HEK293 (cell line): Measurements from ENCODE around the gene DAND5.

Experiments
- BCL11A ChIP-seq: fragments of 450-650 bp; formaldehyde crosslinking; IDR thresholded peaks from 2 replicates; pipeline ENCODE4 v1.5.1; 2016; ENCODE audit warnings: low read depth, missing biosample characterization, missing genetic modification characterization
- GLI4 ChIP-seq: fragments of 450-650 bp; formaldehyde crosslinking; IDR thresholded peaks from 2 replicates; pipeline ENCODE4 v1.5.1; 2016; ENCODE audit warnings: missing biosample characterization, missing genetic modification characterization
- KLF9 ChIP-seq: fragments of 450-650 bp; formaldehyde crosslinking; IDR thresholded peaks from 2 replicates; pipeline ENCODE4 v1.5.1; 2016; ENCODE audit warnings: missing biosample characterization, missing genetic modification characterization, low read depth
- MYNN ChIP-seq: fragments of 450-650 bp; formaldehyde crosslinking; IDR thresholded peaks from 2 replicates; pipeline ENCODE4 v1.5.1; 2016; ENCODE audit warnings: missing biosample characterization, missing genetic modification characterization, borderline replicate concordance
- RBAK ChIP-seq: fragments of 450-650 bp; formaldehyde crosslinking; IDR thresholded peaks from 2 replicates; pipeline ENCODE4 v1.5.1; 2016; ENCODE audit warnings: missing biosample characterization, missing genetic modification characterization
- SETDB1 ChIP-seq: IDR thresholded peaks from one replicate; pipeline ENCODE4 v1.6.1; 2017; ENCODE audit warnings: mild to moderate bottlenecking, low read length, moderate library complexity, mixed read lengths; ENCODE audit not compliant: insufficient read length
- WT1 ChIP-seq: fragments of 450-650 bp; formaldehyde crosslinking; IDR thresholded peaks from 2 replicates; pipeline ENCODE4 v1.5.1; 2016; ENCODE audit warnings: missing biosample characterization, missing genetic modification characterization
- ZBTB1 ChIP-seq: fragments of 450-650 bp; formaldehyde crosslinking; IDR thresholded peaks from 2 replicates; pipeline ENCODE4 v1.5.1; 2016; ENCODE audit warnings: missing biosample characterization, missing genetic modification characterization
- ZBTB21 ChIP-seq: fragments of 450-650 bp; formaldehyde crosslinking; IDR thresholded peaks from 2 replicates; pipeline ENCODE4 v1.5.1; 2017; ENCODE audit warnings: missing biosample characterization, missing genetic modification characterization
- ZFHX2 ChIP-seq: fragments of 450-650 bp; formaldehyde crosslinking; conservative IDR thresholded peaks from 2 replicates; pipeline ENCODE4 v1.5.1; 2016; ENCODE audit warnings: missing biosample characterization, missing genetic modification characterization
- ZNF140 ChIP-seq: fragments of 450-650 bp; formaldehyde crosslinking; IDR thresholded peaks from 2 replicates; pipeline ENCODE4 v1.5.1; 2016; ENCODE audit warnings: missing biosample characterization, missing genetic modification characterization
- ZNF239 ChIP-seq: fragments of 450-650 bp; formaldehyde crosslinking; IDR thresholded peaks from 2 replicates; pipeline ENCODE4 v1.5.1; 2016; ENCODE audit warnings: missing biosample characterization, missing genetic modification characterization
- ZNF473 ChIP-seq: fragments of 450-650 bp; formaldehyde crosslinking; IDR thresholded peaks from 2 replicates; pipeline ENCODE4 v1.5.1; 2017; ENCODE audit warnings: missing biosample characterization, missing genetic modification characterization
- ZNF544 ChIP-seq: fragments of 450-650 bp; formaldehyde crosslinking; IDR thresholded peaks from 2 replicates; pipeline ENCODE4 v1.5.0; 2017; ENCODE audit warnings: missing biosample characterization, missing genetic modification characterization
- ZNF571 ChIP-seq: fragments of 450-650 bp; formaldehyde crosslinking; IDR thresholded peaks from 2 replicates; pipeline ENCODE4 v1.5.0; 2017; ENCODE audit warnings: missing biosample characterization, missing genetic modification characterization
- ZNF658 ChIP-seq: fragments of 450-650 bp; formaldehyde crosslinking; IDR thresholded peaks from 2 replicates; pipeline ENCODE4; 2016; ENCODE audit warnings: missing biosample characterization, missing genetic modification characterization
- ZNF677 ChIP-seq: fragments of 450-650 bp; IDR thresholded peaks from 2 replicates; pipeline ENCODE4 v1.5.0; 2018; ENCODE audit warnings: missing biosample characterization, mild to moderate bottlenecking, missing genetic modification characterization, moderate library complexity
- ZNF707 ChIP-seq: fragments of 450-650 bp; formaldehyde crosslinking; IDR thresholded peaks from 2 replicates; pipeline ENCODE4 v1.5.1; 2016; ENCODE audit warnings: missing biosample characterization, missing genetic modification characterization
- ZSCAN30 ChIP-seq: fragments of 450-650 bp; IDR thresholded peaks from 2 replicates; pipeline ENCODE4 v1.5.1; 2018; ENCODE audit warnings: missing biosample characterization, mild to moderate bottlenecking, missing genetic modification characterization, moderate library complexity
- TF ChIP-seq, protein P1 (sequence below): fragments of 450-650 bp; formaldehyde crosslinking; IDR thresholded peaks from 2 replicates; pipeline ENCODE4 v1.5.1; 2016; ENCODE audit warnings: missing biosample characterization, missing genetic modification characterization
- TF ChIP-seq, protein P2 (sequence below): fragments of 450-650 bp; formaldehyde crosslinking; IDR thresholded peaks from 2 replicates; pipeline ENCODE4 v1.5.1; 2016; ENCODE audit warnings: missing biosample characterization, missing genetic modification characterization
- TF ChIP-seq, protein P3 (sequence below): fragments of 450-650 bp; IDR thresholded peaks from 2 replicates; pipeline ENCODE4 v1.5.1; 2018; ENCODE audit warnings: missing biosample characterization, mild to moderate bottlenecking, missing genetic modification characterization
- TF ChIP-seq, protein P4 (sequence below): fragments of 450-650 bp; formaldehyde crosslinking; IDR thresholded peaks from 2 replicates; pipeline ENCODE4 v1.5.1; 2016; ENCODE audit warnings: missing biosample characterization, missing genetic modification characterization
- TF ChIP-seq, protein P5 (sequence below): fragments of 450-650 bp; formaldehyde crosslinking; IDR thresholded peaks from 2 replicates; pipeline ENCODE4 v1.5.1; 2016; ENCODE audit warnings: missing biosample characterization, missing genetic modification characterization
- TF ChIP-seq, protein P6 (sequence below): fragments of 450-650 bp; formaldehyde crosslinking; IDR thresholded peaks from 2 replicates; pipeline ENCODE4 v1.5.1; 2016; ENCODE audit warnings: missing biosample characterization, missing genetic modification characterization
- TF ChIP-seq, protein P7 (sequence below): fragments of 450-650 bp; formaldehyde crosslinking; IDR thresholded peaks from 2 replicates; pipeline ENCODE4 v1.5.1; 2016; ENCODE audit warnings: missing biosample characterization, missing genetic modification characterization, low read depth

The DAND5 gene

DNA sequence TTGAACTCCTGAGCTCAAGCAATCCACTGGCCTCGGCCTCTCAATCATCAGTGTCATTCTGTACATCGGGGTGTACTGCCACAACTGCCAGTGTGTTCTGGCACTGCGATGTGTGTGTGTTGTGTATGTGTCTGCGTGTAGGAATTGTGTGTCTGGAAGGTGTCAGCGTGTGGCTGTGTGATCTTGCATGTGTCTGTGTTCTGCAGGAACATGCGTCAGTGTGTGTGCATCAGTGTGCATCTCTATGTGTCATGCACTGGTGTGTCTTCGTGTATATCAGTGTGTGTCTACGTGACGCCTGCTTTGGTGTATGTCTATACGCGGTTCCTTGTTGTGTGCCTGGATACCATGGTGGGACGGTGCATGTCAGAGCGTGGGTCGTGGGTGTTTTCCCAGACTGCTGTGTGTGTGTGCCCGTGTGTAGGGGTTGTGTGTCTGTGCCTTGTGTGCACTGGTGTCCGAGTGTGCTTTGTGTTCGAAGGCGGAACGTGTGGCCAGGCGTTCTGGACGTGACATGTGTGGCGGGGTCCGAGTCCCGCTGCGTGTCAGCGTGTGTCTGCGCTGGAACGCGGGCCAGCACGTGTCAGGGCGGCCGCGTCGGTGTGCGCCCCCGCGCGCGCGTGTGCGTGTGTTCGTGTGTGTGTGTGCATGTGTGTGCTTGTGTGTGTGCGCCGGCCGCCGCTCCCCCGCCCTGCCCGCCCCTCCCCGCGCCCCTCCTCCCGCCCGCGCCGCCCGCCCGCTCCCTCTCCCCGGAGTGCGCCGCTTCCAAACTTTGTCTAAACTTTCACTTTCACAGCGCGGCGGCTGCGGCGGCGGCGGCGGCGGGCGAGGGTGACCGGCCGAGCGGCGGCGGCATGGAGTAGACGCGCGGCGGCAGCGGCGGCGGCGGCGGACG is 25.6 kb downstream of the DAND5 start, which contains the start of gene NFIX (continued):
- TF ChIP-seq, protein P1, sequence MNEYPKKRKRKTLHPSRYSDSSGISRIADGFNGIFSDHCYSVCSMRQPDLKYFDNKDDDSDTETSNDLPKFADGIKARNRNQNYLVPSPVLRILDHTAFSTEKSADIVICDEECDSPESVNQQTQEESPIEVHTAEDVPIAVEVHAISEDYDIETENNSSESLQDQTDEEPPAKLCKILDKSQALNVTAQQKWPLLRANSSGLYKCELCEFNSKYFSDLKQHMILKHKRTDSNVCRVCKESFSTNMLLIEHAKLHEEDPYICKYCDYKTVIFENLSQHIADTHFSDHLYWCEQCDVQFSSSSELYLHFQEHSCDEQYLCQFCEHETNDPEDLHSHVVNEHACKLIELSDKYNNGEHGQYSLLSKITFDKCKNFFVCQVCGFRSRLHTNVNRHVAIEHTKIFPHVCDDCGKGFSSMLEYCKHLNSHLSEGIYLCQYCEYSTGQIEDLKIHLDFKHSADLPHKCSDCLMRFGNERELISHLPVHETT (tag by site-specific recombination), result no peak
- TF ChIP-seq, protein P2, sequence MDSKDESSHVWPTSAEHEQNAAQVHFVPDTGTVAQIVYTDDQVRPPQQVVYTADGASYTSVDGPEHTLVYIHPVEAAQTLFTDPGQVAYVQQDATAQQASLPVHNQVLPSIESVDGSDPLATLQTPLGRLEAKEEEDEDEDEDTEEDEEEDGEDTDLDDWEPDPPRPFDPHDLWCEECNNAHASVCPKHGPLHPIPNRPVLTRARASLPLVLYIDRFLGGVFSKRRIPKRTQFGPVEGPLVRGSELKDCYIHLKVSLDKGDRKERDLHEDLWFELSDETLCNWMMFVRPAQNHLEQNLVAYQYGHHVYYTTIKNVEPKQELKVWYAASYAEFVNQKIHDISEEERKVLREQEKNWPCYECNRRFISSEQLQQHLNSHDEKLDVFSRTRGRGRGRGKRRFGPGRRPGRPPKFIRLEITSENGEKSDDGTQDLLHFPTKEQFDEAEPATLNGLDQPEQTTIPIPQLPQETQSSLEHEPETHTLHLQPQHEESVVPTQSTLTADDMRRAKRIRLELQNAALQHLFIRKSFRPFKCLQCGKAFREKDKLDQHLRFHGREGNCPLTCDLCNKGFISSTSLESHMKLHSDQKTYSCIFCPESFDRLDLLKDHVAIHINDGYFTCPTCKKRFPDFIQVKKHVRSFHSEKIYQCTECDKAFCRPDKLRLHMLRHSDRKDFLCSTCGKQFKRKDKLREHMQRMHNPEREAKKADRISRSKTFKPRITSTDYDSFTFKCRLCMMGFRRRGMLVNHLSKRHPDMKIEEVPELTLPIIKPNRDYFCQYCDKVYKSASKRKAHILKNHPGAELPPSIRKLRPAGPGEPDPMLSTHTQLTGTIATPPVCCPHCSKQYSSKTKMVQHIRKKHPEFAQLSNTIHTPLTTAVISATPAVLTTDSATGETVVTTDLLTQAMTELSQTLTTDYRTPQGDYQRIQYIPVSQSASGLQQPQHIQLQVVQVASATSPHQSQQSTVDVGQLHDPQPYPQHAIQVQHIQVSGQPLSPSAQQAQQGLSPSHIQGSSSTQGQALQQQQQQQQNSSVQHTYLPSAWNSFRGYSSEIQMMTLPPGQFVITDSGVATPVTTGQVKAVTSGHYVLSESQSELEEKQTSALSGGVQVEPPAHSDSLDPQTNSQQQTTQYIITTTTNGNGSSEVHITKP (tag by site-specific recombination), result peak; percentile 29; the same call in 1 of the 2 replicates
- TF ChIP-seq ZSCAN30 (tag by site-specific recombination), result no peak
- TF ChIP-seq, protein P3, sequence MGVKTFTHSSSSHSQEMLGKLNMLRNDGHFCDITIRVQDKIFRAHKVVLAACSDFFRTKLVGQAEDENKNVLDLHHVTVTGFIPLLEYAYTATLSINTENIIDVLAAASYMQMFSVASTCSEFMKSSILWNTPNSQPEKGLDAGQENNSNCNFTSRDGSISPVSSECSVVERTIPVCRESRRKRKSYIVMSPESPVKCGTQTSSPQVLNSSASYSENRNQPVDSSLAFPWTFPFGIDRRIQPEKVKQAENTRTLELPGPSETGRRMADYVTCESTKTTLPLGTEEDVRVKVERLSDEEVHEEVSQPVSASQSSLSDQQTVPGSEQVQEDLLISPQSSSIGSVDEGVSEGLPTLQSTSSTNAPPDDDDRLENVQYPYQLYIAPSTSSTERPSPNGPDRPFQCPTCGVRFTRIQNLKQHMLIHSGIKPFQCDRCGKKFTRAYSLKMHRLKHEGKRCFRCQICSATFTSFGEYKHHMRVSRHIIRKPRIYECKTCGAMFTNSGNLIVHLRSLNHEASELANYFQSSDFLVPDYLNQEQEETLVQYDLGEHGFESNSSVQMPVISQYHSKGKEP (tag by site-specific recombination), result no peak
- TF ChIP-seq GLI4 (tag by site-specific recombination), result 0 out of 2 replicates have a peak, but pooled peaks have one; percentile 77
- TF ChIP-seq, protein P4, sequence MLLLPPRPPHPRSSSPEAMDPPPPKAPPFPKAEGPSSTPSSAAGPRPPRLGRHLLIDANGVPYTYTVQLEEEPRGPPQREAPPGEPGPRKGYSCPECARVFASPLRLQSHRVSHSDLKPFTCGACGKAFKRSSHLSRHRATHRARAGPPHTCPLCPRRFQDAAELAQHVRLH, result no peak
- no peak for TF ChIP-seq ZNF571 (tag by site-specific recombination)
- 0 out of 2 replicates have a peak, but pooled peaks have one; percentile 42 for TF ChIP-seq ZBTB1 (tag by site-specific recombination)
- TF ChIP-seq ZNF140 (tag by site-specific recombination), result no peak
- no peak for TF ChIP-seq ZNF239 (tag by site-specific recombination)
- 0 out of 2 replicates have a peak, but pooled peaks have one; percentile 11 for TF ChIP-seq RBAK
- no peak for TF ChIP-seq ZNF473 (tag by site-specific recombination)
- peak; percentile 46; the same call in 1 of the 2 replicates for TF ChIP-seq ZNF707 (tag by site-specific recombination)
- TF ChIP-seq, protein P5, sequence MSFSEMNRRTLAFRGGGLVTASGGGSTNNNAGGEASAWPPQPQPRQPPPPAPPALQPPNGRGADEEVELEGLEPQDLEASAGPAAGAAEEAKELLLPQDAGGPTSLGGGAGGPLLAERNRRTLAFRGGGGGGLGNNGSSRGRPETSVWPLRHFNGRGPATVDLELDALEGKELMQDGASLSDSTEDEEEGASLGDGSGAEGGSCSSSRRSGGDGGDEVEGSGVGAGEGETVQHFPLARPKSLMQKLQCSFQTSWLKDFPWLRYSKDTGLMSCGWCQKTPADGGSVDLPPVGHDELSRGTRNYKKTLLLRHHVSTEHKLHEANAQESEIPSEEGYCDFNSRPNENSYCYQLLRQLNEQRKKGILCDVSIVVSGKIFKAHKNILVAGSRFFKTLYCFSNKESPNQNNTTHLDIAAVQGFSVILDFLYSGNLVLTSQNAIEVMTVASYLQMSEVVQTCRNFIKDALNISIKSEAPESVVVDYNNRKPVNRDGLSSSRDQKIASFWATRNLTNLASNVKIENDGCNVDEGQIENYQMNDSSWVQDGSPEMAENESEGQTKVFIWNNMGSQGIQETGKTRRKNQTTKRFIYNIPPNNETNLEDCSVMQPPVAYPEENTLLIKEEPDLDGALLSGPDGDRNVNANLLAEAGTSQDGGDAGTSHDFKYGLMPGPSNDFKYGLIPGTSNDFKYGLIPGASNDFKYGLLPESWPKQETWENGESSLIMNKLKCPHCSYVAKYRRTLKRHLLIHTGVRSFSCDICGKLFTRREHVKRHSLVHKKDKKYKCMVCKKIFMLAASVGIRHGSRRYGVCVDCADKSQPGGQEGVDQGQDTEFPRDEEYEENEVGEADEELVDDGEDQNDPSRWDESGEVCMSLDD (tag by site-specific recombination), result peak; percentile 83
- TF ChIP-seq ZBTB21 (tag by site-specific recombination), result no peak
- no peak for TF ChIP-seq ZNF658
- TF ChIP-seq KLF9 (tag by site-specific recombination), result peak; percentile 79
- TF ChIP-seq, protein P6, sequence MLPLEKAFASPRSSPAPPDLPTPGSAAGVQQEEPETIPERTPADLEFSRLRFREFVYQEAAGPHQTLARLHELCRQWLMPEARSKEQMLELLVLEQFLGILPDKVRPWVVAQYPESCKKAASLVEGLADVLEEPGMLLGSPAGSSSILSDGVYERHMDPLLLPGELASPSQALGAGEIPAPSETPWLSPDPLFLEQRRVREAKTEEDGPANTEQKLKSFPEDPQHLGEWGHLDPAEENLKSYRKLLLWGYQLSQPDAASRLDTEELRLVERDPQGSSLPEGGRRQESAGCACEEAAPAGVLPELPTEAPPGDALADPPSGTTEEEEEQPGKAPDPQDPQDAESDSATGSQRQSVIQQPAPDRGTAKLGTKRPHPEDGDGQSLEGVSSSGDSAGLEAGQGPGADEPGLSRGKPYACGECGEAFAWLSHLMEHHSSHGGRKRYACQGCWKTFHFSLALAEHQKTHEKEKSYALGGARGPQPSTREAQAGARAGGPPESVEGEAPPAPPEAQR (tag by site-specific recombination), result no peak
- no peak for TF ChIP-seq MYNN (tag by site-specific recombination)
- TF ChIP-seq WT1 (tag by site-specific recombination), result no peak
- TF ChIP-seq, protein P7, sequence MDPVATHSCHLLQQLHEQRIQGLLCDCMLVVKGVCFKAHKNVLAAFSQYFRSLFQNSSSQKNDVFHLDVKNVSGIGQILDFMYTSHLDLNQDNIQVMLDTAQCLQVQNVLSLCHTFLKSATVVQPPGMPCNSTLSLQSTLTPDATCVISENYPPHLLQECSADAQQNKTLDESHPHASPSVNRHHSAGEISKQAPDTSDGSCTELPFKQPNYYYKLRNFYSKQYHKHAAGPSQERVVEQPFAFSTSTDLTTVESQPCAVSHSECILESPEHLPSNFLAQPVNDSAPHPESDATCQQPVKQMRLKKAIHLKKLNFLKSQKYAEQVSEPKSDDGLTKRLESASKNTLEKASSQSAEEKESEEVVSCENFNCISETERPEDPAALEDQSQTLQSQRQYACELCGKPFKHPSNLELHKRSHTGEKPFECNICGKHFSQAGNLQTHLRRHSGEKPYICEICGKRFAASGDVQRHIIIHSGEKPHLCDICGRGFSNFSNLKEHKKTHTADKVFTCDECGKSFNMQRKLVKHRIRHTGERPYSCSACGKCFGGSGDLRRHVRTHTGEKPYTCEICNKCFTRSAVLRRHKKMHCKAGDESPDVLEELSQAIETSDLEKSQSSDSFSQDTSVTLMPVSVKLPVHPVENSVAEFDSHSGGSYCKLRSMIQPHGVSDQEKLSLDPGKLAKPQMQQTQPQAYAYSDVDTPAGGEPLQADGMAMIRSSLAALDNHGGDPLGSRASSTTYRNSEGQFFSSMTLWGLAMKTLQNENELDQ (tag by site-specific recombination), result no peak
- TF ChIP-seq ZFHX2 (tag by site-specific recombination), result peak; percentile 97
- no peak for TF ChIP-seq SETDB1
- TF ChIP-seq BCL11A (tag by site-specific recombination), result no peak
- no peak for TF ChIP-seq ZNF544 (tag by site-specific recombination)
- no peak for TF ChIP-seq ZNF677 (tag by site-specific recombination)
